ENCODE results near the gene DUSP12.

DUSP12 gene

DNA sequence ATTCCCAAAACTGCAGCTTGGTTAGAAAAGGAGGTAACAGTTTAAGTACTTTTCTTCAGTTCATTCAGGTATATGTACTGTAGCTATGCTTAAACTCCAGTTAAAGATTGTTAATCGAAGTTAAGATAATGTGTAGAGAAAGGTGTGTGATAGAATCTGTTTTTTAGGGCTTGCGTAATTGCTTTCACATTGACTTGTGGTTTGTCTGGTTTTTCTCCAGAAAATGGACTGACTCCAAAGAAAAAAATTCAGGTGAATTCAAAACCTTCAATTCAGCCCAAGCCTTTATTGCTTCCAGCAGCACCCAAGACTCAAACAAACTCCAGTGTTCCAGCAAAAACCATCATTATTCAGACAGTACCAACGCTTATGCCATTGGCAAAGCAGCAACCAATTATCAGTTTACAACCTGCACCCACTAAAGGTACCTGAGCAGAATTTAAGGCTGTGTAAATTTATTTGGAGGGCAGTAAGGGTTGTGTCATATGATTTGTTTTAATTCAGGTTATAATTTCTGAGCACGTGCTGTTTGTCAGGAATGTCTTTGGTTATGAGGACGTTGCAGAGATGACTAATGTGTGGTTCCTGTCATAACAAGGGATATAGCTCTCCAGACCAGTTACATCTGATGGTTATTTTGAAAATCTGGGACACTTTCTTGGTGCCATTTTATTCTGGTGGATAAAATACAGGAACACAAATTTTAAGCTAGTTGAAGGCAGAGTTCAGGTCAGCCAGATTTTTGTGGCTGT, 42.5 kb downstream of the DUSP12 start:
- ChIA-PET CTCF (interaction anchor here (0.6 to 18.3 kb wide), 42 partner anchors 9 to 616 kb away, joined by 3 to 797 read pairs (median 4); partner anchors contain the start of gene OLFML2B), POLR2A (interaction anchor here (1.3 to 1.6 kb wide), 2 partner anchors 232 to 245 kb away, joined by 4 to 7 read pairs; partner anchors contain the start of gene OLFML2B)
- H3K4me3 ChIP-seq (ENCODE audit: low read depth, low read length), result no peak overlapping the region
- TF ChIP-seq, protein P1, sequence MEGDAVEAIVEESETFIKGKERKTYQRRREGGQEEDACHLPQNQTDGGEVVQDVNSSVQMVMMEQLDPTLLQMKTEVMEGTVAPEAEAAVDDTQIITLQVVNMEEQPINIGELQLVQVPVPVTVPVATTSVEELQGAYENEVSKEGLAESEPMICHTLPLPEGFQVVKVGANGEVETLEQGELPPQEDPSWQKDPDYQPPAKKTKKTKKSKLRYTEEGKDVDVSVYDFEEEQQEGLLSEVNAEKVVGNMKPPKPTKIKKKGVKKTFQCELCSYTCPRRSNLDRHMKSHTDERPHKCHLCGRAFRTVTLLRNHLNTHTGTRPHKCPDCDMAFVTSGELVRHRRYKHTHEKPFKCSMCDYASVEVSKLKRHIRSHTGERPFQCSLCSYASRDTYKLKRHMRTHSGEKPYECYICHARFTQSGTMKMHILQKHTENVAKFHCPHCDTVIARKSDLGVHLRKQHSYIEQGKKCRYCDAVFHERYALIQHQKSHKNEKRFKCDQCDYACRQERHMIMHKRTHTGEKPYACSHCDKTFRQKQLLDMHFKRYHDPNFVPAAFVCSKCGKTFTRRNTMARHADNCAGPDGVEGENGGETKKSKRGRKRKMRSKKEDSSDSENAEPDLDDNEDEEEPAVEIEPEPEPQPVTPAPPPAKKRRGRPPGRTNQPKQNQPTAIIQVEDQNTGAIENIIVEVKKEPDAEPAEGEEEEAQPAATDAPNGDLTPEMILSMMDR (IDR thresholded peaks at IDR 0.05; ENCODE audit: insufficient read depth, low read length, missing control alignments), result no peak
- no peak for DNase-seq (ENCODE audit: low read depth, low spot score)

DNA sequence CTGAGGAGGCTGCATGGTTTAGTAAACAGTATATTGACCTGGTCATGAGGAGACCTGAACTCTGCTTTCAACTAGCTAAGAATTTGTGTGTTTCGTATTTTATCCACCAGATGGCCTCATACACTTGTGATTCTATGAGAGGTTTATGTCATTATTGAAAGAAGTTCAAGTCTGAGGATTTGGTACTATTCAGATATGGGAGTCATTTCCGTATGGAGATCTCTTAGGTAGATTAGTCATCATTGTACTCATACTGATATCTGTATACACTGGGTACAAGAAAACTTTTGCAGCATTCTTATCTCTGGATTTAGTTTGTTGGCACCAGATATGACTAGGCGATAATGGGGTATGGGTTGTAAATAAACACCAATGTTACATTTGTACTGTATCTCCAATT, 43.2 kb downstream of the DUSP12 start:
- ChIA-PET POLR2A (interaction anchor here (1.3 to 1.6 kb wide), 2 partner anchors 231 to 244 kb away, joined by 4 to 7 read pairs; partner anchors contain the start of gene OLFML2B), CTCF (interaction anchor here (0.6 to 18.3 kb wide), 46 partner anchors 9 to 615 kb away, joined by 3 to 797 read pairs (median 4); partner anchors contain the start of gene OLFML2B)
- no peak overlapping the region for H3K4me3 ChIP-seq (ENCODE audit: low read depth, low read length)
- TF ChIP-seq, protein P1 (IDR thresholded peaks at IDR 0.05; ENCODE audit: insufficient read depth, low read length, missing control alignments), result peak; percentile 39
- peak; percentile 51 for DNase-seq (ENCODE audit: low read depth, low spot score)

DNA sequence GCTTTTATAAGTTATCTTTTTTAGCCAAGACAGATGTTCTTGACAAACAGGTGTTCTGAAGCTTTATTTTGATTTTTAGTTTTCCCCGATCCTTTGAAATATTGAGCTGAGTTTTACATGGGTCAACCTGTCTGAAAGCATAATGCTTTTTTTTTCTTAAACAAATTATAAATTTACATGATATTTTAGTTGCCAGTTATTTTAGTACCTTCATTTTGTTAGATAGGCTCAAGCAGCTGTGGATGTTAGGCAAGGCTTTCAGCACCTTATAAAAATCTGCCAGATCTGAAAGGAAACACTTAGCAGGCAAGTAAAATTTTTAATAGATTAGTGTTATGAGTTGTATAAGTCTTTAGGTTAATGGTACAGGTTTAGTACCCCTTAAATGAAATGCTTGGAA, 50.2 kb downstream of the DUSP12 start:
- CTCF ChIA-PET, result interaction anchor here (18.3 kb wide), 1 partner anchor 229 kb away, joined by 797 read pairs; the partner anchor contains the start of gene OLFML2B
- TF ChIP-seq, protein P1 (IDR thresholded peaks at IDR 0.05; ENCODE audit: insufficient read depth, low read length, missing control alignments), result no peak
- DNase-seq (ENCODE audit: low read depth, low spot score), result no peak
- POLR2A ChIA-PET, result no interaction called here
- no peak overlapping the region for H3K4me3 ChIP-seq (ENCODE audit: low read depth, low read length)

DNA sequence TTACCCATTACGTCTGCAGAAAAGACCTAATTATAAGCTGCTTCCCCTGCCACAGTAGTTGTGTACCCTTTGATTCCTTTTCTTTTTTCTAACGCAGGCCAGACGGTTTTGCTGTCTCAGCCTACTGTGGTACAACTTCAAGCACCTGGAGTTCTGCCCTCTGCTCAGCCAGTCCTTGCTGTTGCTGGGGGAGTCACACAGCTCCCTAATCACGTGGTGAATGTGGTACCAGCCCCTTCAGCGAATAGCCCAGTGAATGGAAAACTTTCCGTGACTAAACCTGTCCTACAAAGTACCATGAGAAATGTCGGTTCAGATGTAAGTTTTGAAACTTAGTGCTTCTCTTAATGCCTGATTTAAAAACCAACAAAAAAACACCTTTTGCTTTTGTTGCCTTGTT, 52.4 kb downstream of the DUSP12 start:
- no peak overlapping the region for H3K4me3 ChIP-seq (ENCODE audit: low read depth, low read length)
- POLR2A ChIA-PET, result no interaction called here
- CTCF ChIA-PET, result interaction anchor here (0.8 to 18.3 kb wide), 5 partner anchors 10 to 239 kb away, joined by 3 to 797 read pairs (median 4); partner anchors contain the start of gene OLFML2B
- TF ChIP-seq, protein P1 (IDR thresholded peaks at IDR 0.05; ENCODE audit: insufficient read depth, low read length, missing control alignments), result no peak
- no peak for DNase-seq (ENCODE audit: low read depth, low spot score)

DNA sequence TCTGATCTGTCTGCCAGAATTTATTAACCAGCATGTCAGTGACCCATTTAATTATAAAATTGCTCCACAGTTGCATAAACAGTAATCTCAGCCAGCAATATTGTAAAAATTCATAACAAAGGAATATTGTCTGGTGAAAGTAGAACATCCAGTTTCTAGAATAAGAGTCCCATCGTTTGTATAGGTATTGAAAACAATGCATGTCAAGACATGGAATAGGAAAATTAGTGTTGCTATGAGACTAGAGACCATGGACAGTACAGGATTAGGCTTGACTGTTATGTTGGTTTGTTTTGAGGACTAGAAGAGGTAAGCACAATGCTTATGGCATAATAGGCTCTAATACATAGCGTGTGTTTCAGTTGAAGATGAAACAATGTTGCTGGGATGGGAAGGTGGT, 53.6 kb downstream of the DUSP12 start:
- no peak for DNase-seq (ENCODE audit: low read depth, low spot score)
- ChIA-PET CTCF (interaction anchor here (4.7 to 18.3 kb wide), 2 partner anchors 11 to 225 kb away, joined by 37 to 797 read pairs; partner anchors contain the start of gene OLFML2B), POLR2A (interaction anchor here (0.7 kb wide), 1 partner anchor 60 kb away, joined by 3 read pairs; no protein-coding TSS in a partner anchor)
- TF ChIP-seq, protein P1 (IDR thresholded peaks at IDR 0.05; ENCODE audit: insufficient read depth, low read length, missing control alignments), result no peak
- H3K4me3 ChIP-seq (ENCODE audit: low read depth, low read length), result no peak overlapping the region
